Neuronal stem cell (in vitro differentiated cells): Measurements from ENCODE around the gene SUSD3.

Experiments used
- DNase-seq: peaks from one replicate; pipeline ENCODE4 v3.0.0-alpha.2; 2013; ENCODE audit warnings: low spot score
- H2AFZ ChIP-seq: one replicate; pipeline ENCODE4 v1.6.1; 2013; ENCODE audit warnings: mild to moderate bottlenecking, low read length, inconsistent platforms
- H2AK5ac ChIP-seq: 2 replicates; pipeline ENCODE4 v1.6.1; 2013; ENCODE audit warnings: low read depth, mild to moderate bottlenecking, inconsistent platforms, low read length, moderate library complexity, mixed read lengths
- H2BK120ac ChIP-seq: 2 replicates; pipeline ENCODE4 v1.6.1; 2013; ENCODE audit warnings: low read depth, mild to moderate bottlenecking, inconsistent platforms, low read length, moderate library complexity, mixed read lengths
- H2BK12ac ChIP-seq: one replicate; pipeline ENCODE4 v1.6.1; 2013; ENCODE audit warnings: low read length, inconsistent platforms
- H2BK15ac ChIP-seq: 2 replicates; pipeline ENCODE4 v1.6.1; 2013; ENCODE audit warnings: mild to moderate bottlenecking, low read length, inconsistent platforms, mixed read lengths
- H2BK5ac ChIP-seq: one replicate; pipeline ENCODE4 v1.6.1; 2013; ENCODE audit warnings: inconsistent platforms, mild to moderate bottlenecking, low read length, moderate library complexity
- H3K14ac ChIP-seq: one replicate; pipeline ENCODE4 v1.6.1; 2013; ENCODE audit warnings: low read length, inconsistent platforms
- H3K18ac ChIP-seq: 2 replicates; pipeline ENCODE4 v1.6.1; 2013; ENCODE audit warnings: low read length, inconsistent platforms
- H3K23ac ChIP-seq: 2 replicates; pipeline ENCODE4 v1.6.1; 2013; ENCODE audit warnings: low read depth, mild to moderate bottlenecking, mixed read lengths, low read length, inconsistent platforms; ENCODE audit not compliant: poor library complexity
- H3K27ac ChIP-seq: replicated peaks from 3 replicates; pipeline ENCODE4 v1.5.1; 2013; ENCODE audit warnings: low read length, inconsistent platforms
- H3K27me3 ChIP-seq, 3 experiments: 2 replicates each; pipeline ENCODE4 v1.6.1; 2013; ENCODE audit warnings: low read length in 3 of 3, mild to moderate bottlenecking in 2 of 3, inconsistent platforms in 1 of 3, low read depth in 1 of 3, mixed read lengths in 1 of 3, moderate library complexity in 1 of 3; ENCODE audit not compliant: control insufficient read depth in 3 of 3, insufficient read depth in 3 of 3
- H3K36me3 ChIP-seq, 2 donors: replicated peaks in 1 of 2; 2 replicates each; pipeline ENCODE4 v1.6.1; 2013; ENCODE audit warnings: low read length in 2 of 2; ENCODE audit not compliant: control insufficient read depth in 2 of 2, insufficient read depth in 2 of 2
- H3K4ac ChIP-seq: 2 replicates; pipeline ENCODE4 v1.6.1; 2013; ENCODE audit warnings: inconsistent platforms, mild to moderate bottlenecking, low read length, moderate library complexity
- H3K4me1 ChIP-seq, 2 donors: 1 replicate in 1 of 2; 2 replicates in 1 of 2; pipeline ENCODE4 v1.6.1; 2013; ENCODE audit warnings: low read length in 2 of 2, low read depth in 1 of 2; ENCODE audit not compliant: control insufficient read depth in 2 of 2, insufficient read depth in 1 of 2
- H3K4me2 ChIP-seq: one replicate; pipeline ENCODE4 v1.6.1; 2013; ENCODE audit warnings: mild to moderate bottlenecking, low read length, inconsistent platforms; ENCODE audit not compliant: insufficient read depth, poor library complexity, severe bottlenecking
- H3K4me3 ChIP-seq, 2 donors: 2 replicates each; pipeline ENCODE4 v1.5.1; 2013; ENCODE audit warnings: low read length in 2 of 2, mild to moderate bottlenecking in 2 of 2, inconsistent platforms in 1 of 2, moderate library complexity in 1 of 2
- H3K79me1 ChIP-seq: one replicate; pipeline ENCODE4 v1.6.1; 2013; ENCODE audit warnings: low read depth, mild to moderate bottlenecking, inconsistent platforms, low read length, moderate library complexity
- H3K9ac ChIP-seq: one replicate; pipeline ENCODE4 v1.6.1; 2013; ENCODE audit warnings: mild to moderate bottlenecking, low read depth, low read length, inconsistent platforms; ENCODE audit not compliant: poor library complexity
- H3K9me3 ChIP-seq, 2 donors: replicated peaks in 1 of 2; 2 replicates each; pipeline versions ENCODE3 to v1.6.1; 2013; ENCODE audit warnings: low read length in 2 of 2, mild to moderate bottlenecking in 2 of 2, inconsistent platforms in 1 of 2, low read depth in 1 of 2, mixed read lengths in 1 of 2, moderate library complexity in 1 of 2; ENCODE audit not compliant: control insufficient read depth in 2 of 2, insufficient read depth in 1 of 2
- H4K8ac ChIP-seq: one replicate; pipeline ENCODE4 v1.6.1; 2013; ENCODE audit warnings: low read depth, mild to moderate bottlenecking, inconsistent platforms, low read length, moderate library complexity
- H4K91ac ChIP-seq: one replicate; pipeline ENCODE4 v1.6.1; 2013; ENCODE audit warnings: low read length, low read depth, mild to moderate bottlenecking, inconsistent platforms; ENCODE audit not compliant: poor library complexity
- WGBS, 2 donors: extraction: QIAGEN DNeasy Blood & Tissue Kit; methylation state at CpG; one replicate each; pipeline ENCODE4 v1.1.7; 2013; ENCODE audit warnings: missing lambda C conversion rate in 2 of 2, mixed read lengths in 1 of 2; ENCODE audit not compliant: insufficient read length in 2 of 2, insufficient replicate concordance in 1 of 2; ENCODE audit errors: extremely low coverage in 2 of 2; 5-methylcytosine and 5-hydroxymethylcytosine counted together

Gene SUSD3

DNA sequence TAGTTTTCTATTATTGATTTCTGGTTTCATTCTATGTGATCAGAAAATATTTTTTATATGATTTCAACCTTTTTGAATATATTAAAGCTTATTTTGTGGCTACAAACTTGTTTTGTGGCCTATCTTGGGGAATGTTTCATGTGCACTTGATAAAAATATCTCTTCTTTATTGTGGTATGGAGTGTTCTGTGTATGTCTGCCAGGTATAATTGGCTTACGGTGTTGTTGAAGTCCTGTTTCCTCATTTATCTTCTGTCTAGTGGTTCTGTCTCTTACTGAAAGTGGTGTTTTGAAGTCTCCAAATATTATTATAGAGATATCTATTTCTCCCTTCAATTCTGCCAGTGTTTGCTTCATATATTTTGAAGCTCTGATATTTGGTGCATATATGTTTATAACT, 47.1 kb downstream of the SUSD3 start:
- Histone ChIP-seq H3K9ac (no peak overlapping the region), H3K18ac (no peak overlapping the region), H2AK5ac (no peak overlapping the region), H3K23ac (no peak overlapping the region), H2BK120ac (no peak overlapping the region), H3K27ac (no peak overlapping the region), H3K9me3 (peaks cover 0 to 14% of the 10 kb centered on the region in 2 donors), H3K4me3 (no peak overlapping the region), H3K4me2 (no peak overlapping the region), H3K79me1 (peaks cover 2% of the 10 kb centered on the region), H3K36me3 (peaks cover 0 to under 1% of the 10 kb centered on the region in 2 donors), H3K27me3 (no peaks in the 10 kb centered on the region), H2BK15ac (no peak overlapping the region), H4K8ac (no peak overlapping the region), H2AFZ (no peak overlapping the region), H2BK5ac (no peak overlapping the region), H3K4ac (no peak overlapping the region), H3K14ac (no peak overlapping the region), H3K4me1 (no peaks in the 10 kb centered on the region), H2BK12ac (no peak overlapping the region), H4K91ac (no peak overlapping the region)
- WGBS, 2 donors: no CpG with 5 or more reads among the region's 1 CpG
- DNase-seq: no peak

- no CpG with 5 or more reads among the region's 14 CpGs for WGBS, 2 donors
- peaks cover 0 to 14% of the 10 kb centered on the region in 2 donors for H3K9me3 ChIP-seq
Observed at GRCh38 chr9:93107151-93107824, 48.8 kb downstream of the SUSD3 start.

DNA sequence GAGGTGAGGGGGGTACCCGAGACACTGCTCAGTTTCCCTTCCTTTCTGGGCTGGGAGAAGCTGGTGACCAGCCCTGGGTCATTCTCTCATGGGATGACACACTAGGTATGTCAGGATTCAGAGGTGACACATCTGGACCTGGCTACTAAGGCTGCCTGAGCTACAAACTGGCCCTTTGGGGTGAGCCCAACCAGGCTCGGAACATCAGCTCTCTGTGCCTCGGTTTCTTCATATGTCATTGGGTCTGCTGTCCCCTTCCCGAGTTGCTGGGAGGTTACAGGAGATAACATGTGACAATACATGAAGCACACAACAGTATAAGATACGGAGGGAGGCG, 49.3 kb downstream of the SUSD3 start:
- H3K23ac ChIP-seq: no peak overlapping the region
- peaks cover 2% of the 10 kb centered on the region for H3K79me1 ChIP-seq
- no peak overlapping the region for H2BK120ac ChIP-seq
- H3K4me3 ChIP-seq: no peak overlapping the region
- peak overlapping the region; percentile 3 for H2BK5ac ChIP-seq
- DNase-seq: no peak
- H2BK12ac ChIP-seq: no peak overlapping the region
- H2AK5ac ChIP-seq: peak overlapping the region; percentile 2
- no peaks in the 10 kb centered on the region for H3K4me1 ChIP-seq
- H3K9ac ChIP-seq: no peak overlapping the region
- no peak overlapping the region for H3K4me2 ChIP-seq
- H3K14ac ChIP-seq: no peak overlapping the region
- H2BK15ac ChIP-seq: no peak overlapping the region
- WGBS, 2 donors: no CpG with 5 or more reads among the region's 6 CpGs
- no peak overlapping the region for H3K4ac ChIP-seq
- peaks cover 0 to 14% of the 10 kb centered on the region in 2 donors for H3K9me3 ChIP-seq
- H4K91ac ChIP-seq: no peak overlapping the region
- H3K36me3 ChIP-seq: peaks cover 0 to 5% of the 10 kb centered on the region in 2 donors
- H4K8ac ChIP-seq: no peak overlapping the region
- H3K27me3 ChIP-seq: no peaks in the 10 kb centered on the region
- no peak overlapping the region for H2AFZ ChIP-seq
- H3K18ac ChIP-seq: no peak overlapping the region
- no peak overlapping the region for H3K27ac ChIP-seq

More at GRCh38 chr9:93107151-93107824, 48.8 kb downstream of the SUSD3 start:
- Histone ChIP-seq H3K23ac (no peak overlapping the region), H3K4me3 (no peak overlapping the region), H2BK15ac (no peak overlapping the region), H2AK5ac (peak overlapping the region; percentile 2), H2BK120ac (no peak overlapping the region), H4K91ac (no peak overlapping the region), H3K18ac (peak overlapping the region; percentile 35), H4K8ac (no peak overlapping the region), H3K14ac (no peak overlapping the region), H3K9ac (no peak overlapping the region), H3K36me3 (peaks cover 0 to 5% of the 10 kb centered on the region in 2 donors), H2BK5ac (peak overlapping the region; percentile 13), H2BK12ac (no peak overlapping the region), H2AFZ (no peak overlapping the region), H3K79me1 (peaks cover 2% of the 10 kb centered on the region), H3K4ac (no peak overlapping the region), H3K27me3 (no peaks in the 10 kb centered on the region), H3K27ac (no peak overlapping the region), H3K4me2 (no peak overlapping the region), H3K4me1 (no peaks in the 10 kb centered on the region)
- no peak for DNase-seq

GRCh38 chr9:93108291-93109041, 50.0 kb downstream of the SUSD3 start:
- no peak overlapping the region for H3K4ac ChIP-seq
- H3K9me3 ChIP-seq: peaks cover 0 to 9% of the 10 kb centered on the region in 2 donors
- H2BK5ac ChIP-seq: peak overlapping the region; percentile 53
- no peak overlapping the region for H4K8ac ChIP-seq
- WGBS, 2 donors: no CpG with 5 or more reads among the region's 15 CpGs
- H2BK15ac ChIP-seq: no peak overlapping the region
- H4K91ac ChIP-seq: no peak overlapping the region
- no peak overlapping the region for H3K4me2 ChIP-seq
- no peaks in the 10 kb centered on the region for H3K4me1 ChIP-seq
- H3K79me1 ChIP-seq: peaks cover 2% of the 10 kb centered on the region
- H3K18ac ChIP-seq: no peak overlapping the region
- peak overlapping the region; percentile 31 for H3K23ac ChIP-seq
- H2AFZ ChIP-seq: no peak overlapping the region
- H3K9ac ChIP-seq: no peak overlapping the region
- H2AK5ac ChIP-seq: no peak overlapping the region
- peaks cover 0 to 5% of the 10 kb centered on the region in 2 donors for H3K36me3 ChIP-seq
- no peak overlapping the region for H2BK12ac ChIP-seq
- H3K27ac ChIP-seq: no peak overlapping the region
- DNase-seq: no peak
- H3K27me3 ChIP-seq: no peaks in the 10 kb centered on the region
- no peak overlapping the region for H3K14ac ChIP-seq
- H2BK120ac ChIP-seq: no peak overlapping the region
- H3K4me3 ChIP-seq: no peak overlapping the region
